Measurements from ENCODE around the gene IGF1R. TPM values are rescaled to one million over a fixed set of nuclear protein-coding genes. Genes with fewer than 3 reads are reported as not detected.
A peak's percentile ranks its signal among the peaks of the same experiment; 100 is the strongest.

The IGF1R gene
- total and polyA plus RNA-seq, 4 donors: 17.6 to 34.8 (median 21.0) TPM

DNA sequence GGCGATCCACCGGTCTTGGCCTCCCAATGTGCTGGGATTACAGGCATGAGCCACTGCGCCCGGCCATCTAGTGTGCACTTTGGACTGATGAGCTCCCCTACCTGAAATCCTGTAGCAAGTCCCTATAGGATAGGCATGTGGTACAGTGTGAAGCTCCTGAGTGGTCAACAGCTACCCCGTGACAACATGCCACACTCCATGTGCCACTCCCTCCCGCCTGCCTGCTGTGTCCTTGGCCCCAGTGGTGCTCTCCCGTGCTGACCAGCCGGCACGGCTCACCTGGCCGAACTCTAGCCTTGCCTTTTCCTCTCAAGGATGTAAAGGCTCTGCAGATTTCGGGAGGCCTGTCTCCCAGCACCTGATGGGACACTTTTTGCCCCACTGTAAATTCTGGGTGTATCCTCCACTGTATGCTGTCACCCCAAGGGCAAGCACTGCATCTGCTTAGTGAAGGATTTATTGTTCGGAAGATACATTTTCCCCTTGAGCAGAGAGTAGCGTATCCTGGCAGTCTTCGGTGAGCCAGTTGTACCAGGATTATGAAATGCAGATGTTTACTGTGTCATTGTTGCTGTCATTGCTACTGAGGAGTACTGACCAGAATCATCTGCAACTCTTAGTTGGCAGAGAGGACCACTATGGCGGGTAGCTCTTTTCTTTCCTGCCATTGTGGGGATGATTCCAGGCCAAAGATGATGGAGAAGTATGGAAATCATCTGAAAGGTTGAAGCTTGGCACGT, 64.7 kb downstream of the IGF1R start:
- peaks cover 3% of the 10 kb centered on the region for H3K36me3 ChIP-seq (ENCODE audit: control insufficient read depth, insufficient read depth, low read length)
- H3K9me3 ChIP-seq (ENCODE audit: control insufficient read depth, insufficient read depth, low read length): no peaks in the 10 kb centered on the region
- no peak overlapping the region for H3K27ac ChIP-seq (ENCODE audit: low read depth, low read length)
- 95% methylated on average over 15 of the region's 16 CpGs for WGBS (ENCODE audit: insufficient coverage)
- DNase-seq (ENCODE audit: low read depth in 4 of 6, low spot score in 6 of 6): no peak
- no peak overlapping the region for H3K4me3 ChIP-seq (ENCODE audit: low read depth, low read length)
- H3K4me1 ChIP-seq (ENCODE audit: control insufficient read depth, insufficient read depth, low read length): peaks cover 27% of the 10 kb centered on the region
- H3K27me3 ChIP-seq (ENCODE audit: control insufficient read depth, insufficient read depth, low read length): no peaks in the 10 kb centered on the region

DNA sequence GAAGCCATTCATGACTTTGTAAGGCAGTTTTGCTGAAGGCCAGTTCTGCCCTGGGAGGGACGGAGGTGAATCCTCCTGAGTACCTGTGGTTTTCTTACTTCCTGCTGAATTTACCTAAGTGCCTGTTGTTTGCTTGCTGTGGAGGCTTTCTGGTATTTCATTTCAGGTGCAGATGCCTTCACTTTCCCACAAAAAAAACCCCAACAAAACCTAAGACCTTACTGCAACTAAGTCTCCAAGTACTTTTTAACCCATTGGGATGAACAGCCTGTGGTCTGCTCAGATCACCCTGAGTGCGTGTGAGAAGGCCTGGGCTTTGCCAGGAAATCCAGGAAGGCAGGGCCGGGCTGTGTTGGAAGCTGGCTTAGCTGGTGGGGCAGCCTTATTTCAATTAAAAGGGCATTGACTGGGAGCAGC, 65.3 kb downstream of the IGF1R start:
- H3K4me3 ChIP-seq (ENCODE audit: low read depth, low read length): no peak overlapping the region
- WGBS (ENCODE audit: insufficient coverage): 67% methylated on average over 2 of the region's 3 CpGs
- H3K27ac ChIP-seq (ENCODE audit: low read depth, low read length): no peak overlapping the region

DNA sequence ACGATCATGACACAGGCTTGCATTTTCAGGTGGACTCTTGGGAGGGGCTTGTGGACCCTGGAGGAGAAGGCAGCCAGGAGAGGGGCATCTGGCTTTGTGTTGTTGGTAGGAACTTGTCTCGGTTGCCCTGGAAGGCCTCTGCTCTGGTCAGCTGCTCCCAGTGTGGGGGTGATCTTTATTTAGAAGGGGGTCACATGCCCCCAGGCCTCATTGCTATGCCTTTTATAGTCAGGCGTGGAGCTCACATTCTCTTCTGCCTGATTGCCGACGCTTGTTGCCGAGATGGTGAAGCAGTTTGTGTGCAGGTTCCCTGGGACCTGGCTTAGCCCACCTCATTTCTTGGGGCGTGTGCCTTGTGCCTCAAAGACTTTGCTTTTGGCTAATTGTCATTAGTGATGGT, 66.6 kb downstream of the IGF1R start:
- no peaks in the 10 kb centered on the region for H3K36me3 ChIP-seq (ENCODE audit: control insufficient read depth, insufficient read depth, low read length)
- no peak overlapping the region for H3K4me3 ChIP-seq (ENCODE audit: low read depth, low read length)
- no peaks in the 10 kb centered on the region for H3K9me3 ChIP-seq (ENCODE audit: control insufficient read depth, insufficient read depth, low read length)
- 33% methylated on average over 6 of the region's 7 CpGs for WGBS (ENCODE audit: insufficient coverage)
- no peak overlapping the region for H3K27ac ChIP-seq (ENCODE audit: low read depth, low read length)
- DNase-seq (ENCODE audit: low read depth in 4 of 6, low spot score in 6 of 6): no peak
- peaks cover 37% of the 10 kb centered on the region for H3K4me1 ChIP-seq (ENCODE audit: control insufficient read depth, insufficient read depth, low read length)
- no peaks in the 10 kb centered on the region for H3K27me3 ChIP-seq (ENCODE audit: control insufficient read depth, insufficient read depth, low read length)

More for the DNA sequence above, 65.3 kb downstream of the IGF1R start:
- no peaks in the 10 kb centered on the region for H3K27me3 ChIP-seq (ENCODE audit: control insufficient read depth, insufficient read depth, low read length)
- no peaks in the 10 kb centered on the region for H3K9me3 ChIP-seq (ENCODE audit: control insufficient read depth, insufficient read depth, low read length)
- H3K4me1 ChIP-seq (ENCODE audit: control insufficient read depth, insufficient read depth, low read length): peaks cover 28% of the 10 kb centered on the region
- H3K36me3 ChIP-seq (ENCODE audit: control insufficient read depth, insufficient read depth, low read length): no peaks in the 10 kb centered on the region
- no peak for DNase-seq (ENCODE audit: low read depth in 4 of 6, low spot score in 6 of 6)

DNA sequence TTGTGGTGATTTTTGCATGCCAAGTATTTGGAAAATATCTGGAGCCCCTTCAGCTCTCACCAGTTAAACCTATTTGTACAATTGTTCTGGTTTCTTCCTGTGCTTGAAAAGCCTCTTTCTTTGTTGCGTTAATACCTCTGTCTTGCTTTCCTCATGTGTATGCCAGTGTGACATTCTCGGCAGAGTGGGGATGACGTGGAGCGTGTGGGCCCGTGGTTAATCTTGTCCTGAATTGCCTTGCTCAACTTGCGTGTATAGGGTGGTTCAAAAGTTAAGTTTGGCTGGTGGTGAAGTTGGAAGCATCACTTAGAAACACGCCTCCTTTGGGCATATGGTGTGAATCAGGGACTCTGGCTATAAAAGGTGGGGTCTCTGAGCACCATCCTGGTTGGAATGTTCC, 67.1 kb downstream of the IGF1R start:
- no peaks in the 10 kb centered on the region for H3K27me3 ChIP-seq (ENCODE audit: control insufficient read depth, insufficient read depth, low read length)
- 90% methylated on average over 7 of the region's 7 CpGs for WGBS (ENCODE audit: insufficient coverage)
- DNase-seq (ENCODE audit: low read depth in 4 of 6, low spot score in 6 of 6): no peak
- peaks cover 39% of the 10 kb centered on the region for H3K4me1 ChIP-seq (ENCODE audit: control insufficient read depth, insufficient read depth, low read length)
- H3K9me3 ChIP-seq (ENCODE audit: control insufficient read depth, insufficient read depth, low read length): no peaks in the 10 kb centered on the region
- no peak overlapping the region for H3K27ac ChIP-seq (ENCODE audit: low read depth, low read length)
- H3K4me3 ChIP-seq (ENCODE audit: low read depth, low read length): no peak overlapping the region
- H3K36me3 ChIP-seq (ENCODE audit: control insufficient read depth, insufficient read depth, low read length): no peaks in the 10 kb centered on the region

GRCh38 chr15:98715890-98716443, 67.6 kb downstream of the IGF1R start:
- Histone ChIP-seq H3K36me3 (ENCODE audit: control insufficient read depth, insufficient read depth, low read length) (no peaks in the 10 kb centered on the region), H3K4me1 (ENCODE audit: control insufficient read depth, insufficient read depth, low read length) (peaks cover 39% of the 10 kb centered on the region), H3K4me3 (ENCODE audit: low read depth, low read length) (no peak overlapping the region), H3K27ac (ENCODE audit: low read depth, low read length) (no peak overlapping the region), H3K27me3 (ENCODE audit: control insufficient read depth, insufficient read depth, low read length) (no peaks in the 10 kb centered on the region), H3K9me3 (ENCODE audit: control insufficient read depth, insufficient read depth, low read length) (no peaks in the 10 kb centered on the region)
- DNase-seq (ENCODE audit: low read depth in 4 of 6, low spot score in 6 of 6): no peak
- WGBS (ENCODE audit: insufficient coverage): 87% methylated on average over 4 of the region's 9 CpGs

DNA sequence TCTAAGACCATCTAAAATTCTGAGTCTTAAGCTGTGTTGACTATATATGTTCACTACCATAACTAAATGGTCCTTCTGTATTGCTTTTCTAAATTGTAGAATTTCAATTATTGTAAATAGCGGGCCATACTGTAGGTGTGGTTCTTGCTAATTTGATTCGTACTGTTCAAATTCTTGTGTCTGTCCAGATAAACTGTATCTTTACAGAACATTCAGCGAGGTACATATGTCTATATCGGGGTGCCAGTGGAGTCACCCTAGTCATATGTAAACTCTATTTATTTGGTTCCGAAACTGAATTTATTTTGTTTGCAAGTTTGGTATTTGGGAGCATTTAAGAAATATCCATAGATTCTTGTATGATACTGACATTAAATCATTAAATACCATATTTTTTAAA, 69.0 kb downstream of the IGF1R start:
- 100% methylated on average over 2 of the region's 5 CpGs for WGBS (ENCODE audit: insufficient coverage)
- Histone ChIP-seq H3K36me3 (ENCODE audit: control insufficient read depth, insufficient read depth, low read length) (no peaks in the 10 kb centered on the region), H3K9me3 (ENCODE audit: control insufficient read depth, insufficient read depth, low read length) (no peaks in the 10 kb centered on the region), H3K27me3 (ENCODE audit: control insufficient read depth, insufficient read depth, low read length) (no peaks in the 10 kb centered on the region), H3K4me3 (ENCODE audit: low read depth, low read length) (no peak overlapping the region), H3K27ac (ENCODE audit: low read depth, low read length) (no peak overlapping the region), H3K4me1 (ENCODE audit: control insufficient read depth, insufficient read depth, low read length) (peaks cover 39% of the 10 kb centered on the region)
- no peak for DNase-seq (ENCODE audit: low read depth in 4 of 6, low spot score in 6 of 6)

DNA sequence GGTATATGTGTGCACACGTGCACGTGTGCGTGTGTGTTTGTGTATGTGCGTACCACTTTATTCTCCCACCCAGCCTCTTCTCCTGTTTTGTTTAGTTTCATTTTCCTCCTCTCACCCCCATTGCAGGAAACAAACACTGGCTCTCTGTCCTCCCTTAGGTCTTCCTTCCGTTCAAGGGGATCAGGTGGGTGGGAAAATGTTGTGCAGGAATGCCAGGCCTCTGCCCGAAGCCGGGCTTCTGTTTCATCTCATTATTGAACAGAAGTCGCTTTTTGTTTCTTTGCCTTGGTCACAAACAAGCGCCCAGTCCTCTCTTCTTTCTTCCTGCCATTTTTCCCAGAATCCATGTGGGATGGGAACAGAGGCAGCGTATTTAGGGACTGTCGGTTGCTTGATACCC, 69.6 kb downstream of the IGF1R start:
- H3K27me3 ChIP-seq (ENCODE audit: control insufficient read depth, insufficient read depth, low read length): no peaks in the 10 kb centered on the region
- no peak overlapping the region for H3K27ac ChIP-seq (ENCODE audit: low read depth, low read length)

DNA sequence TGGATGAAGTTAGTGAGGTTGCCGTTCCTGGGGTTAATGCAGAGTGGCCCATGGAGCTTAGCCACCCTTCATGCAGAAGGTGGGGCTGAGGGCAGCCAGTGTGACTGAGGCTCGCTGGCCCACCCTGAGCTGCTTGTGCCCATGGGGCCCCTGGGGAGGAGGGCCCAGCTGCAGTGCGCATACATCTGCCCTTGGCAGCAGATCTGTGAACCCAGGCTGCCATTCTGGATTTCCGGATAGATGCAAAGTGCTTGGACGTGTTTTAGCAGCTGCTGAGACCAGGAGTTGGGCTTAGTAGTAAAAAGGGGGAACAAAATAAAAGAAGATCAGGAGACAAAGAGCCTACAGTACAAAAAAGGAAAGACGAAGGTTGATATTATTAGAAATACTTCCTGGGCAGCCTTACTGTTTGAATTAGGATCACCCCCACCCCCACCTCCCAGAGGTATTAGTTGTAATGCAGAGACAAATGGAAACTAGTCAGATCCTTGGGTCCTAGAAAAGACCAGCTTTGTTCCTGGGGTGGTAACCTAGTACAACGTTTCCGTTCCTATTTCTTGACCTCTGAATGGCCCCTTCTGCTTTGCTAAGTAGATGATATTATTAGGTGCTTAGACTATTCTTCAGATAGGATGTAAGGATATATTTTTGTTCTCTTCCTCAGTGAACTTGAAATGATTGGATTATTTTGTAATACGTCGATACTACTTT, 70.2 kb downstream of the IGF1R start:
- Histone ChIP-seq H3K9me3 (ENCODE audit: control insufficient read depth, insufficient read depth, low read length) (no peaks in the 10 kb centered on the region), H3K4me3 (ENCODE audit: low read depth, low read length) (no peak overlapping the region), H3K27me3 (ENCODE audit: control insufficient read depth, insufficient read depth, low read length) (no peaks in the 10 kb centered on the region), H3K27ac (ENCODE audit: low read depth, low read length) (no peak overlapping the region), H3K36me3 (ENCODE audit: control insufficient read depth, insufficient read depth, low read length) (no peaks in the 10 kb centered on the region), H3K4me1 (ENCODE audit: control insufficient read depth, insufficient read depth, low read length) (peaks cover 39% of the 10 kb centered on the region)
- WGBS (ENCODE audit: insufficient coverage): 22% methylated on average over 7 of the region's 10 CpGs
- DNase-seq (ENCODE audit: low read depth in 4 of 6, low spot score in 6 of 6): peak in 1 of 6 donors; percentile 24

More for the DNA sequence above, 69.6 kb downstream of the IGF1R start:
- Histone ChIP-seq H3K4me1 (ENCODE audit: control insufficient read depth, insufficient read depth, low read length) (peaks cover 39% of the 10 kb centered on the region), H3K9me3 (ENCODE audit: control insufficient read depth, insufficient read depth, low read length) (no peaks in the 10 kb centered on the region), H3K4me3 (ENCODE audit: low read depth, low read length) (no peak overlapping the region), H3K36me3 (ENCODE audit: control insufficient read depth, insufficient read depth, low read length) (no peaks in the 10 kb centered on the region)
- DNase-seq (ENCODE audit: low read depth in 4 of 6, low spot score in 6 of 6): no peak
- 71% methylated on average over 2 of the region's 11 CpGs for WGBS (ENCODE audit: insufficient coverage)

GRCh38 chr15:98719137-98719740, 70.9 kb downstream of the IGF1R start:
- H3K36me3 ChIP-seq (ENCODE audit: control insufficient read depth, insufficient read depth, low read length): no peaks in the 10 kb centered on the region
- peaks cover 35% of the 10 kb centered on the region for H3K4me1 ChIP-seq (ENCODE audit: control insufficient read depth, insufficient read depth, low read length)
- H3K9me3 ChIP-seq (ENCODE audit: control insufficient read depth, insufficient read depth, low read length): no peaks in the 10 kb centered on the region
- DNase-seq (ENCODE audit: low read depth in 4 of 6, low spot score in 6 of 6): no peak
- no peak overlapping the region for H3K4me3 ChIP-seq (ENCODE audit: low read depth, low read length)
- no peak overlapping the region for H3K27ac ChIP-seq (ENCODE audit: low read depth, low read length)
- no peaks in the 10 kb centered on the region for H3K27me3 ChIP-seq (ENCODE audit: control insufficient read depth, insufficient read depth, low read length)
- 67% methylated on average over 2 of the region's 5 CpGs for WGBS (ENCODE audit: insufficient coverage)
